GM19372 (cell line): ENCODE data around the gene TFR2.
"Not testable (repeated sequence)": the region's sequence is repeated elsewhere in the genome, so short reads cannot be mapped to it uniquely, and the experiment has no call there.

Experiments used
- ATAC-seq: cut with Tn5 transposase; IDR thresholded peaks from one replicate; pipeline ENCODE4 v1.9.1; 2021; ENCODE audit warnings: mild to moderate bottlenecking, low read depth, moderate library complexity; ENCODE audit not compliant: unreplicated experiment

Gene TFR2

GRCh38 chr7:100679129-100679926 lies 38.0 kb upstream of the TFR2 start:
- ATAC-seq, result no peak

DNA sequence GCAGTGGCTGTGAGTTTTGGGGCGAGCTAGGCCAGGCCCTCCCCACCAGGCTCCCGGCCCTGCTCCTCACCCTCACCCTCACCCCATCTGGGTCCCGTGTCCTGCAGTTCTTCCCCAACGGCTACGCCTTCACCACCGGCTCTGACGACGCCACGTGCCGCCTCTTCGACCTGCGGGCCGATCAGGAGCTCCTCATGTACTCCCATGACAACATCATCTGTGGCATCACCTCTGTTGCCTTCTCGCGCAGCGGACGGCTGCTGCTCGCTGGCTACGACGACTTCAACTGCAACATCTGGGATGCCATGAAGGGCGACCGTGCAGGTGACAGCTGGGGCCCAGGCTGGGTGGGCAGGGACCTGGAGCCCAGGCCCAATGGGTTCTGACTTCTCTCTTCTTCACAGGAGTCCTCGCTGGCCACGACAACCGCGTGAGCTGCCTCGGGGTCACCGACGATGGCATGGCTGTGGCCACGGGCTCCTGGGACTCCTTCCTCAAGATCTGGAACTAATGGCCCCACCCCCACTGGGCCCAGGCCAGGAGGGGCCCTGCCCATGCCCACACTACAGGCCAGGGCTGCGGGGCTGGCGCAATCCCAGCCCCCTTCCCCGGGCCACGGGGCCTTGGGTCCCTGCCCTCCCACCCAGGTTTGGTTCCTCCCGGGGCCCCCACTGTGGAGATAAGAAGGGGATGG lies 37.1 kb upstream of the TFR2 start:
- no peak for ATAC-seq

DNA sequence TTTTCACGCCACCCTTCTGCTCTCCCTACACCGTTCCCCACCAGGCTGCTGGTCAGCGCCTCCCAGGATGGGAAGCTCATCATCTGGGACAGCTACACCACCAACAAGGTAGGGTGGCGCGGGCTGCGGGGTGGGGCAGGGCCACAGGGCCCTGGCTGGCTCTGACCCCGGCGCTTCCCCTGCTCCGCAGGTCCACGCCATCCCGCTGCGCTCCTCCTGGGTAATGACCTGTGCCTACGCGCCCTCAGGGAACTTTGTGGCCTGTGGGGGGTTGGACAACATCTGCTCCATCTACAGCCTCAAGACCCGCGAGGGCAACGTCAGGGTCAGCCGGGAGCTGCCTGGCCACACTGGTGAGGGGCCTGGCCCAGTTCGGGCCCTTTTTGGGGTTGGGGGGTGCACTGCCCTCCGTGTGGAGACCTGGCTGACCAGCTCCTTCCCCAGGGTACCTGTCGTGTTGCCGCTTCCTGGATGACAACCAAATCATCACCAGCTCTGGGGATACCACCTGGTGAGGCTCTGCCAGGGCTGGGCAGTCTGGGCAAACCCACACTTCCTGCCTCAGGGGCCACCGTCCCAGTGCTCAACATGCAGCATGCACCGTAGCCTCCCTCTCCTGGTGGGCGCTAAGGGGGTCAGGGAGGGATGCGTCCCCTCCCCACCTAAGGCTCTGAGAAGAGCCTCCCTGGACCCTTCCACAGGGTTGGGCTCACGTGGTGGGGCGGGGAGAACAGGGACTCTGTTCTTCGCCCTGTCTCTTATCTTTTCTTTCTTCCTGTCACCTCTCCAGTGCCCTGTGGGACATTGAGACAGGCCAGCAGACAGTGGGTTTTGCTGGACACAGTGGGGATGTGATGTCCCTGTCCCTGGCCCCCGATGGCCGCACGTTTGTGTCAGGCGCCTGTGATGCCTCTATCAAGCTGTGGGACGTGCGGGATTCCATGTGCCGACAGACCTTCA lies 36.2 kb upstream of the TFR2 start:
- no peak for ATAC-seq

DNA sequence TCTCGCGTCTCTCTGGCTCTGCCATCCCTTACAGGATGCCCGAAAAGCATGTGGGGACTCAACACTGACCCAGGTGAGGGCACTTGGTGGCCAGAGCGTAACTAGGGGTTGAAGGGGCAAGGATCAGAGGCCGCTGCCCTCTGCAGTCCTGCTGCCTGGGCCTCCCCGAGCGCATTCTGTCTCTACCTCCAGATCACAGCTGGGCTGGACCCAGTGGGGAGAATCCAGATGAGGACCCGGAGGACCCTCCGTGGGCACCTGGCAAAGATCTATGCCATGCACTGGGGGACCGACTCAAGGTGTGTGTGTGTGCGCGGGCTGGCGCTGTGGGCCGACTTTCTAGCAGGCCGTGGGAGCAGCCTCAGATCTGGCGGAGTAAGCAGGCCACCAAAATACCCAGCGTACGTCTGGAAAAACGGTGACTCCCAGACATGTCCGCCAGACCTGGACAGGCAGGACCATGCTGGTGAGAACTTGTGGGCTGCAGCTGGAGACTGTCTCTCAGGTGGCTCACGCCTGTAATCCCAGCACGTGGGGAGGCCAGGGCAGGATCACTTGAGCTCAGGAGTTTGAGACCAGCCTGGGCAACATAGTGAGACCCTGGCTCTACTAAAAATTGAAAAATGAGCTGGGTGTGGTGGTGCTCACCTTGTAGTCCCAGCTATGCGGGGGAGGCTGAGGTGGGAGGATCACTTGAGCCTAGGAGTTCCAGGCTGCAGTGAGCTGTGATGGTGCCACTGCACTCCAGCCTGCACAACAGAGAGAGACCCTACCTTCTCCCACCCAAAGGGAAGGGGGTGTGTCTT lies 35.4 kb upstream of the TFR2 start:
- ATAC-seq, result no peak

DNA sequence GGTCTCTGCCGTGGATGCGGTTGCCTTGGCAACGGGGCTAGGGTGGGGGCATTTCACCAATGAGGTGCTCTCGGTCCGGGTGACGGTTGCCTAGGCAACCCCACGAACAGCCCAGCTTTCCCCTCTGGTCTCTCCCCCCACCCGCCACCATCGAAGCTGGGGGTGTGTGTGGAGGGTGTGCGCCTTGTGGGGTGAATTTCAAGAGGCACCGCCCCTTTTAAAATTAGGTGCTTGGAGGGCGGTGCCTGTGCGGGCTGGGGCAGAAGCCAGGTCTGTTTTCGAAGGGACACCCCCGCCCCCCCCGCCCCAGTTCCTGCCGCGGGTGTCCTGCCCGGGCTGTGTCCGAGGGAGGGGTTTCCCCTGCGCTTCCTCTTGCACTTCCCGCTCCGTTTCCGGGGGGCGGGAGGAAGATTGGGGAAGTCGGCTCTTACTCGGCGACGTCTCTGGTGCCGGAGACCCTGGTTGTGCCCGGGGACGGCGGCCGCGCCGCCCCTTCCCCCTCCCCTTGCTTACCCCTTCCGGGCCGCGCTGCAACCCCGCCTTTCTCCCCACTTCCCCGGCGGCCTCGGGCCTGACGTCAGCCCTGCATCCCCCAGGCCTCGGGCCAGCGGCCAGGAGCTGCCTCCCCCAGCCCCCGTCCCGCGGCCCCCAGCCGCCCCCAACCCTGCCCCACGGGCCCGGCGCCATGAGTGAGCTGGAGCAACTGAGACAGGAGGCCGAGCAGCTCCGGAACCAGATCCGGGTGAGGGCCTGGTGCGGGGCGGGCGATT lies 34.4 kb upstream of the TFR2 start:
- no peak for ATAC-seq

DNA sequence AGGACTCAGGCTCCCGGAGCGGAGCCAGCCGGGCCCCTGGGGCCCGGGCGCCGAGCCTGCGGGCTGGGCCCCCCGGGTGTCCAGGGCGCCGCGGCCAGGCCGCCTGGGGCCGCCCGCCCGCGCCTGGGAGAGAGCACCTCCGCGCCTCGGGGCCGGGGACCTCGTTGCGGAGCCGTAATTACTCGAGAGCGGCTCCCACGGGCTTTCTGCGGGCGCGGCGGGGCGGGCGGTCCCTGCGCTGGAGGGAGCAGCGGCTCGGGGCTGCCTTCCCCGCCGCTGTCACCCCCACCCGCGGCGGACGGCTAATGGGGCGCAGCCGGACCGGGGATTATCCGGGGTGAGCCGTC lies 33.7 kb upstream of the TFR2 start:
- ATAC-seq, result no peak

DNA sequence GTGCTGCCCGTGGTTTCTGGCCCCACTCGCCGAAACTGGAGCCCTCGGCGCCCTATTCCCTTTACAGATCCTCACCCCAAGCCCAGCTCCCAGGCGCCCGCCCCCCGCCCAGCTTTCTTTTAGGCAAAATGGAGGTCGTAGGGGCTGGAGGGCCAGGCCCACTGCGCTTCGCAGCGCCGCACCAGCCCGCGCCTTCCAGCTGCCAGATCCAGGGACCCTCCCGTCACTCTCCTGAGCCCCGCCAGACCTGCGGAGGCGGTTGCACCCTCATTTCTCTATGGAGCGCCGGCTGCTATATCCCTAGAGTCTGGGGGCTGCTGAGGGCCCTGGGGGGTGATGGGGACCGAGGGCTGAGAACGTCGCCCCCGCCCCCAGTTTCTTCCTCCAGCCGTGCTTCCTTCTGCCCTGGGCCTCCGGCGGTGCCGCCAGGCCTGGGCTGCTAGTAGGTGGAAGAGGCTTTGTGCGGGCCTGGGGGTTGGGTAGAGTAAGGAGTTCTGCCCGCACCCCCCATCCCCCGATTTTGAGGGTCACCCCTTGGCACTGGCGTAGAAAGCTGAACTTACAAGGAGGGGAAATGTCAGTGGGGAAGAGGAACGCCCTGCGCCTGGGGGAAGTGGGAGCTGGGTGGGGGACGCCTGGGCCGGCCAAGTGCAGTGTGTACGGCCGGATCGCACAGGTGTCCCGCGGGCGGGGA lies 33.2 kb upstream of the TFR2 start:
- no peak for ATAC-seq

DNA sequence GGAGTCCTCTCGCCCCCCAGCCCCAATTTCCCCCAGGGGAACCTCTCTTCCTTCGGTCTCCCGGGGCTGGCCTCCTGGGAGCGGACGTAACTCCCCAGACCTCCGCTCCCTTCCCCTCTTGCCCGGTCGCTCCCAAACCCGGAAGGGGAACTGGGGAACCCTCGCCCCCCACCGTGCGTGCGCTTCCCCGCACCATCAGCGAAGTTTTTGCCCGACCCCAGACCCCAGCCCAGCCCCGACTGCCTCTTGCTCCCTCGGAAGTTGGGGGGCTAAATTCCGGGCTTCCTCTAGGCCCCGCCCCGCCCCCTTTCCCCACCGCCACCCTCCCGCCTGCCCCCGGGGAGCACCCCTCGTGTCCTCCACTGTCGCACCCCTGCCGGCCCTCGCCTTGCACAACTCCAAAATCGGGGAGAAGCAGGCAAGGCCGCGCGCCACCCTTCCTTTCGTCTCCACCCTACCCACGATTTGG lies 32.6 kb upstream of the TFR2 start:
- no peak for ATAC-seq

GRCh38 chr7:100673302-100673941 lies 32.1 kb upstream of the TFR2 start, which contains the start of gene GNB2:
Gene GNB2, plus strand, starts transcription at chr7:100673740. Its CDS starts 2,526 bp downstream, at chr7:100676266.
- peak; percentile 67 for ATAC-seq

- ATAC-seq, result no peak
These were observed 30.3 kb upstream of the TFR2 start for GRCh38 chr7:100671353-100672327.

- ATAC-seq, result no peak
These were observed 28.7 kb upstream of the TFR2 start for GRCh38 chr7:100670074-100670473.

DNA sequence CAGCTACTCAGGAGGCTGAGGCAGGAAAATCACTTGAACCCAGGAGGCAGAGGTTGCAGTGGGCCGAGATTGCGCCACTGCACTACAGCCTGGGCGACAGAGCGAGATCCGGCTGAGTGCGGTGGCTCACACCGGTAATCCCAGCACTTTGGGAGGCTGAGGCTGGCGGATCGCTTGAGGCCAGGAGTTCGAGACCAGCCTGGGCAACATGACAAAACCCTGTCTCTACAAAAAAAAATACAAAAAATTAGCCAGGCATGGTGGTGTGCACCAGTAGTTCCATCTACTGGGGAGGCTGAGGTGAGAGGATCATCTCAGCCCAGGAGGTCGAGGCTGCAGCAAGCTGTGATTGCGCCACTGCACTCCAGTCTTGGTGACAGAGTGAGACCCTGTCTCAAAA lies 27.8 kb upstream of the TFR2 start:
- not testable (repeated sequence) for ATAC-seq

GRCh38 chr7:100668069-100668449 lies 26.7 kb upstream of the TFR2 start:
- no peak for ATAC-seq

DNA sequence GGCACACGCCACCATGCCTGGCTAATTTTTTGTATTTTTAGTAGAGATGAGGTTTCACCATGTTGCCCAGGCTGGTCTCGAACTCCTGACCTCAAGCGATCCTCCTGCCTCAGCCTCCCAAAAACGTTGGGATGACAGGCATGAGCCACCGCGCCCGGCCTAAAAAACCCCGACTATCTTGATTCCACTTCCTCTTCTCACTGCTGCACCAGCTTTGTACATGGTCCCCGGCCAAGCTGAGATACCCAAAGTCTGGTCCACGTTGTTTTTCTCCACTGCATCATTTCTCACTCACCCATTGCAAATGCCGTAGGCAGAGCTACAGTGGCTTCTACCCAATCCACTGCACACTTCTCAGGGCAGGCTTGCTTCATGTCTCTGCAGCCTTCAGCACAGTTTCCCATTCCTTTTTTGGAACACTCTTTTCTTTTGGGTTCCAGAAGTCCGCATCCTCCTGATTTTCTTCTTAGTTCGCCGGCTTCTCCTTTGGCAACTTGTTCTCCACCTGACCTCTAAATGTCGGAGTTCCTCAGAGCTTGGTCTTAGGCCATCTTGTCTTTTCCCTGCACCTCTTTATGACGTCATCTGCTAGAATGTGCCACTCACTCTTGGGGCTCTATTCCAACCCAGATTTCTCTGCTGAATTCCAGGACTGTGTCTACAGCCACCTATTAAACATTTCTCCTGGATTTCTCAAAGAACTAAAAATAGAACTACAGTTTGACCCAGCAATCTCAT lies 26.1 kb upstream of the TFR2 start:
- no peak for ATAC-seq

DNA sequence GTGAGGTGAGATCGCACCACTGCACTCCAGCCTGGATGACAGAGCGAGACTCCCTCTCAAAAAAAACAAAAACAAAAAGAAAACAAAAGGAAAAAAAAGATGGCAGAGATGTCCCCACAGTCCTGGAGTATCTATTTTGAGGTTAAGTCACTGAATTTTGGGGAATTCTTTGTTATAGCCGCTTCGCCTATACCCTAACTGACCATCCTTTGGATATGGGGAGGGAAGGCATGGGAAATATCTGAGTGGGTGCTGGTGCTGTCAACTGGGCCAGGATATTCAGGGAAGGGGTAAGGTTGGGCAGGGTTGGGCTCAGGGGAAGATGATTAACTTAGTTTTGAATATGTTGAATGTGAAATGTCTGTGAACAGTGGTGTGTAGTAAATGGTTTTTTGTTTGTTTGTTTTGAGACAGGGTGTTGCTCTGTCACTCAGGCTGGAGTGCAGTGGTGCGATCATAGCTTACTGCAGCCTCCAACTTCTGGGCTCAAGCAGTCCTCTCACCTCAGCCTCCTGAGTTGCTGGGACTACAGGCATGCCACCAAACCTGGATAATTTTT lies 23.9 kb upstream of the TFR2 start:
- no peak for ATAC-seq

DNA sequence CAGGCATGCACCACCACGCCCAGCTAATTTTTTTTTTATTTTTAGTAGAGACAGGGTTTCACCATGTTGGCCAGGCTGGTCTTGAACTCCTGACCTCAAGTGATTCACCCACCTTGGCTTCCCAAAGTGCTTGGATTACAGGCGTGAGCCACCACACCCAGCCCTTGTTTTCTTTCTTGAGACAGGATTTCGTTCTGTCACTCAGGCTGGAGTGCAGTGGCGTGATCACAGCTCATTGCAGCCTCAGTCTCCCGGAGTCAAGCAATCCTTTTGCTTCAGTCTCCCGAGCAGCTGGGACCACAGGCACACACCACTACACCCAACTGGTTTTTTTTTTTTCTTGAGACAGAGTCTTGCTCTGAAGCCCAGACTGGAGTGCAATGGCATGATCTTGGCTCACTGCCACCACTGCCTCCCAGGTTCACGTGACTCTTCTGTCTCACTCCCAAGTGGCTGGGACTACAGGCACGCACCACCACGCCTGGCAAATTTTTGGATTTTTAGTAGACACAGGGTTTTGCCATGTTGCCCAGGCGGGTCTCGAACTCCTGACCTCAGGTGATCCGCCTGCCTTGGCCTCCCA lies 20.9 kb upstream of the TFR2 start:
- ATAC-seq, result not testable (repeated sequence)
